Activated T-cell treated with anti-CD3 and anti-CD28 coated beads, Interleukin-2, amount 50 U/mL, for 72 hours (primary cell): ENCODE measurements around the gene OBSCN. TPM values are rescaled to one million over a fixed set of nuclear protein-coding genes. Genes with fewer than 3 reads are reported as not detected.

Experiments
- ATAC-seq, 2 donors: fragments of 150-1000 bp; cut with Tn5 transposase; replicated peaks in 1 of 2; 2 replicates each; pipeline ENCODE4 v1.10.0; 2021; ENCODE audit warnings: moderate library complexity in 2 of 2, mild to moderate bottlenecking in 1 of 2
- DNase-seq, 2 donors: peaks; one replicate each; pipeline ENCODE4 v3.0.0; 2021 to 2022; ENCODE audit warnings: mixed read lengths in 1 of 2
- H3K27ac Mint-ChIP-seq: one replicate; pipeline ENCODE4 v1.8.0; 2022; ENCODE audit warnings: mild to moderate bottlenecking, moderate library complexity, mixed read lengths
- H3K27me3 Mint-ChIP-seq: one replicate; pipeline ENCODE4 v1.8.0; 2022; ENCODE audit warnings: low read depth, mixed read lengths
- H3K36me3 Mint-ChIP-seq, 2 donors: one replicate each; pipeline ENCODE4 v1.8.0; 2022; ENCODE audit warnings: mixed read lengths in 2 of 2, mild to moderate bottlenecking in 1 of 2; ENCODE audit not compliant: insufficient read depth in 2 of 2
- H3K4me1 Mint-ChIP-seq: one replicate; pipeline ENCODE4 v1.8.0; 2022; ENCODE audit warnings: low read depth, mixed read lengths
- H3K4me3 Mint-ChIP-seq, 2 donors: one replicate each; pipeline ENCODE4 v1.8.0; 2022; ENCODE audit warnings: mild to moderate bottlenecking in 2 of 2, mixed read lengths in 2 of 2, moderate library complexity in 2 of 2
- H3K9me3 Mint-ChIP-seq, 2 donors: one replicate each; pipeline ENCODE4 v1.8.0; 2022; ENCODE audit warnings: mixed read lengths in 2 of 2
- total RNA-seq, 2 donors: library from RNA; stranded (reverse); gene quantifications; one replicate each; pipeline ENCODE4 v1.2.3, GENCODE V29; 2022

The OBSCN gene
- total RNA-seq, 2 donors from 2014 or later: 25.0 to 27.7 TPM

DNA sequence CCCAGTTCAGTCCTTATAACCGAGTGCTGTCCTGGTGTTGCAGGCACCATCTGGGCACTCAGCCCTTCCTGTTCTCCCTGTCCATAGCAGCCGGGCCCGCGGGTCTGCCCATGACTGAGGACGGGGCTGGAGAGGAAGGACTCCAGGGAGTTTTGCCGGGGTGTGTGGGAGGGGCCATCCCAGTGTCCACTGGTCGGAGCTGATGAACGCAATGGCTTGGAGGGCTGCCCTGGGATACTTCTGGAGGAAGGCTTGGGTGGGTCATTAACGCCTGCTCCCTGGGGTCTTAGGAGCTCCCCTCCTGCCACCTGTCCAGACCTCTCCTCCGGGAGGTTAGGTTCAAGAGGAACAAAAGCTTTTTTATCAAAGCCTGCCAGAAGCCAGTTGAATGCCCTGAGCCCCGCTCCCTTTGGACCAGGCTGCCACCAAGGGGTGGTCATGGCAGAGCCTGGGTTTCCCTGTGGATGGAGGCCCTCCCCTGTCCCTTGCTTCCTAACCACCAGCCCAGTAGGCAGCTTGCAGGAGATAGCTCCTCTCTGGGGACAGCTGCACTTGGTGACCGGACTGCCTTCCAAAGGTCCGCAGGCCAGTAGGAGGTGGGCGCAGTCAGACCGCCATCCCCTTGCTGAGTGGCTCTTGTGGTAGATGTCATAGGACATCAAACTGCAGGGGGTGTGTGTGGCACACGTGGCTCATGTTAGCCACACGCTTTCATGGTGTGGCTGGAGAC lies 137.5 kb downstream of the OBSCN start:
- Mint-ChIP-seq H3K4me1 (no peaks in the 10 kb centered on the region), H3K27ac (no peak overlapping the region), H3K36me3 (no peaks in the 10 kb centered on the region), H3K9me3 (peaks cover 0 to 5% of the 10 kb centered on the region in 2 donors), H3K4me3 (no peak overlapping the region), H3K27me3 (no peaks in the 10 kb centered on the region)
- ATAC-seq (no peak), DNase-seq (no peak)

DNA sequence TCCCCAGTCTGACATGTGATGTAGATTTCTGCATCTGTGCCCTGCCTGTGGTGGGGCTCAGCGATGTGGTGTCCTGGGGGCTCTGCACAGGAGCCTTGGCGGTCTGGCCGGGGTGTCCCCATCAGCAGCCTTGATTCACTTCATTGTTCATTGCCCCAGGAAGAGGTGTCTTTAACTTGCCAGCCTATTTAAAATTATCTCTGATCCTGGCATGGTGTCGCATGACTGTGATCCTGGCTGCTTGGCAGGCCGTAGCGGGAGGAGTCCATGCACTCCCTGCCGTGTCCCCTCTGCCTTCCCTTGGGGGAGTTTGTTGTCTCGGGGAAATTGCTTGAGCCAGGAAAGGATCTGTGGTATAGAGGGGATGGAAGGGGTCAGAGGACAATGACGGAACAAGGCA lies 138.9 kb downstream of the OBSCN start:
- no peak for DNase-seq
- H3K27ac Mint-ChIP-seq: no peak overlapping the region
- no peaks in the 10 kb centered on the region for H3K27me3 Mint-ChIP-seq
- H3K4me1 Mint-ChIP-seq: no peaks in the 10 kb centered on the region
- no peaks in the 10 kb centered on the region for H3K36me3 Mint-ChIP-seq
- H3K4me3 Mint-ChIP-seq: no peak overlapping the region
- no peak for ATAC-seq
- peaks cover 0 to 5% of the 10 kb centered on the region in 2 donors for H3K9me3 Mint-ChIP-seq

DNA sequence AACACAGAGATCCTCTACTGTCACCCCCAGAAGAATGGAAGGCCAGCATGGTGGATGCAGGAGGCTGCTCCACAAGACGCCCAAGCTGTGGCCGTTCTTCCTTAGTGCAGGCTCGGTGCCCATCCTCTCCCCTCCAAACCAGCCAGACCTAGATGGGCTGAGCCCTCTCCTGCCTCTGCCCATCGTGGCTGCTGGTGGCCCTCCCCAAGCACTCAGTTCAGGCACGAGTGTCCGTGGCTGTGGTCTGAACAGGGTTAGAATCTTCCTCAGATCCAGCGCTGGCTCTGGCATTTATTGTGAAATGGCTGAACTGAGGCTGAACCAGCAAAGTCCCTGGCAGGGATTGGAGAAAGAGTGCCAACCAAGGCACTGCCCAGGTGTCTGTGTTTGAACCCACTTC lies 139.3 kb downstream of the OBSCN start:
- H3K27me3 Mint-ChIP-seq: no peaks in the 10 kb centered on the region
- no peak for ATAC-seq
- H3K4me1 Mint-ChIP-seq: no peaks in the 10 kb centered on the region
- H3K9me3 Mint-ChIP-seq: peaks cover 0 to 5% of the 10 kb centered on the region in 2 donors
- DNase-seq: no peak
- no peak overlapping the region for H3K4me3 Mint-ChIP-seq
- H3K36me3 Mint-ChIP-seq: no peaks in the 10 kb centered on the region
- H3K27ac Mint-ChIP-seq: no peak overlapping the region

DNA sequence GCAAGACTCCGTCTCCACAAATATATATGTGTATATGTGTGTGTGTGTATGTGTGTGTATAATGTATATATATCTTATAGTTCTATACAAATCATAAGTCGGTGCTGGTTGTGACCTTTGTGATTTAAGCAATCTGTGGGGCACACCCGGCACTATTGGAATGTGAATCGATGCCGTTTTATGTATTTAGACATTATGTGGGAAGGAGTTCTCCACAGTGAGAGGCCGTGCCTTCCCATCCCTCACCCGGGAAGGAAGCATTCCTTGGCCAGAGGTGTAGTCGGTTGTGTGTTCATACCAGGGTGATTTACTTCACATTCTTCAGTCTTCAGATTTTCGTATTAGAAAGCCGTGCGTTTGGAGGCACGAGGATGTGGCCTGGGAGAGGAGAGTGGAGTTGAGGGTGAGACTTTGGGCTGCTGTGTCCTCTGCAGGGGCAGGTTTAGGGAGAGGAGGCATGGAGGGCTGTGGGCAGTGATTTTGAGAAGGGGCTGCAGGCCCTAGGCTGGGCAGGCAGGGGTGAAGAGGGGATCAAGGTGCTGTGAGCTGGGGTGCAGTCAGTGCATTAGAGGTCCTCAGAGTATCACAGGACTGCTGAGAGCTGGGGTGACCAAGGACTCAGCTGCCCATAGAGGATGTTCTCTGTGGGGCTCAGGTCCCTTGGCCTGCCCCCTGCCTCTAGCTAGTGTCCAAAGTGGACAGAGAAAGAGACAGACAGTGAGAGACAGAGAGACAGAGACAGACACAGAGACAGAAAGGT lies 141.0 kb downstream of the OBSCN start:
- H3K27ac Mint-ChIP-seq: no peak overlapping the region
- no peak for DNase-seq
- no peaks in the 10 kb centered on the region for H3K27me3 Mint-ChIP-seq

DNA sequence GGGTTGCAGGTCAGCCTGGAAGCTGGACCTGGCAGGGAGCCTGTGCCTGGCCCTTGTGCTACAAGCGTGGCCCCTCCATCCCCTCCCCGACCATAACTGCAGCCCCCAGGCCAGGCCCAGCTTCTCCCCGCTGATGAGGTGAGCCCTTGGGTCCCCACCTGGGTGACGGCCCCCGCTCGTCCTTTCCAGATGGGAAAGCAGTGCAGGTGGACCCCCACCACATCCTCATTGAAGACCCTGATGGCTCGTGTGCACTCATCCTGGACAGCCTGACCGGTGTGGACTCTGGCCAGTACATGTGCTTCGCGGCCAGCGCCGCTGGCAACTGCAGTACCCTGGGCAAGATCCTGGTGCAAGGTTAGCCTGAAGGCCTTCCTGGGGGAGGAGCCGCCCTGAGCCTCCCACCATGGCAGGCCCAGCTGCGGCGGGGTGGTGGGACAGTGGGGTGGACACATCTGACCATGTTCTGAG lies 141.9 kb downstream of the OBSCN start:
- Mint-ChIP-seq H3K9me3 (no peaks in the 10 kb centered on the region), H3K4me1 (no peaks in the 10 kb centered on the region), H3K4me3 (no peak overlapping the region), H3K27me3 (no peaks in the 10 kb centered on the region), H3K36me3 (no peaks in the 10 kb centered on the region), H3K27ac (no peak overlapping the region)
- no peak for DNase-seq
- no peak for ATAC-seq

More for the DNA sequence above, 141.0 kb downstream of the OBSCN start:
- no peak for ATAC-seq
- no peak overlapping the region for H3K4me3 Mint-ChIP-seq
- no peaks in the 10 kb centered on the region for H3K9me3 Mint-ChIP-seq
- H3K4me1 Mint-ChIP-seq: no peaks in the 10 kb centered on the region
- H3K36me3 Mint-ChIP-seq: no peaks in the 10 kb centered on the region

DNA sequence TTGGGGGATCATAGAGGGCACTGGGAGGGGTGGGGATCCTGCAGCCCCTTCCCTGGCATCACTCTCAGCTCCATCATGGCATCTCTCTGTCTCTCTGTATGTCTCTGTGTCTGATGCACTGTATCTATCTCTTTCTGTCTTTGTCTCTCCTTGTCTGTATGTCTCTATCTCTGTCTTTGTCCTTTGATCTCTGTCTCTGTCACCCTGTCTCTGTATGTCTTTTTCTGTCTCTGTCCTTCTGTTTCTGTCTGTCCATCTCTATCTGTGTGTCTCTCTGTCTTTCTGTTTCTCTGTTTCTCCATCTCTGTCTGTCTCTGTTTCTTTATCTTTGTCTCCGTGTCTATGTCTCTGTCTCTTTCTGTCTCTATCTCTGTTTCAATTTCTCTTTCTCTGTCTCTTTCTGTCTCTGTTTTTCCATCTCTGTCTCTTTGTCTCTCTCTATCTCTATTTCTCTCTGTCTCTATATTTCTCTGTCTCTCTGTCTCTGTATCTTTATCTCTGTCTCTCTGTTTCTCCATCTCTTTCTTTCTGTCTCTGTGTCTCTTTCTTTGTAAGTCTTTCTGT lies 142.4 kb downstream of the OBSCN start:
- H3K36me3 Mint-ChIP-seq: no peaks in the 10 kb centered on the region
- H3K9me3 Mint-ChIP-seq: no peaks in the 10 kb centered on the region
- H3K4me3 Mint-ChIP-seq: no peak overlapping the region
- no peak for DNase-seq
- ATAC-seq: no peak
- peak overlapping the region; percentile 19 for H3K27ac Mint-ChIP-seq
- no peaks in the 10 kb centered on the region for H3K27me3 Mint-ChIP-seq
- no peaks in the 10 kb centered on the region for H3K4me1 Mint-ChIP-seq

DNA sequence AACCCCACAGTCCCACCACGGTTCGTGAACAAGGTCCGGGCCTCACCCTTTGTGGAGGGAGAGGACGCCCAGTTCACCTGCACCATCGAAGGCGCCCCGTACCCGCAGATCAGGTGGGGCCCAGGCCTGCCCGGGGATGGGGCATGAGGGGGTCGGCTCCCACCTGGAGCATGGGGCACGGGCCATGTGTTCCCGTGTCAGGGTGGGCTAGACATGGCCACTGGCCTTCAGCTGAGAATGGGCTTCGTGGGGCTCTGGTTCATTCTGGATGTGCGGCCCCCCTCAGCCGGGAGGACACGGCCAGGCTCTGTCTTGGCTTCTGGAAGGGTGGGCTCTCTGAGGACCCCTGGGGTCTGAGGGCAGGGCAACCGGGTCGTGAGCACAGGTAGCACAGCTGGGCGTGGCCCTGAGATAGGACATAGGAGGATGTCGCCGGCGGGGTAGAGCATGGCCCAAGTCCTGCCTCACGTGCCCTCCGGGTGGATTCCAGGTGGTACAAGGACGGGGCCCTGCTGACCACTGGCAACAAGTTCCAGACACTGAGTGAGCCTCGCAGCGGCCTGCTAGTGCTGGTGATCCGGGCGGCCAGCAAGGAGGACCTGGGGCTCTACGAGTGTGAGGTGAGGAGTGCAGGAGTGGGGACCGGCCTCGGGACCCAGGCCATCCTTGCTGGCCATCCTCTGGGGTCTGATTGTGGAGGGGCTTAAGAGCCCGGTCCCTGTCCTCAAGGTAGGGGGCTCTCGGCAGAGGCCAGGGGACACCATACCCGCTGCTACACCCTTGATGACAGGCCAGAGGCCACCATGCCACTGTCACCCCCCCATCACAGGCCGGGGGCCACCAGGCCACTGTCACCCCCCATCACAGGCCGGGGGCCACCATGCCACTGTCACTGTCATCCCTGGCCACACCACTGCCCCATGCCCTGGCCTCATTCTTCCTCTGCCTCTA lies 143.3 kb downstream of the OBSCN start:
- Mint-ChIP-seq H3K4me3 (no peak overlapping the region), H3K27ac (no peak overlapping the region), H3K36me3 (no peaks in the 10 kb centered on the region), H3K4me1 (no peaks in the 10 kb centered on the region), H3K27me3 (no peaks in the 10 kb centered on the region), H3K9me3 (no peaks in the 10 kb centered on the region)
- ATAC-seq: no peak
- no peak for DNase-seq

DNA sequence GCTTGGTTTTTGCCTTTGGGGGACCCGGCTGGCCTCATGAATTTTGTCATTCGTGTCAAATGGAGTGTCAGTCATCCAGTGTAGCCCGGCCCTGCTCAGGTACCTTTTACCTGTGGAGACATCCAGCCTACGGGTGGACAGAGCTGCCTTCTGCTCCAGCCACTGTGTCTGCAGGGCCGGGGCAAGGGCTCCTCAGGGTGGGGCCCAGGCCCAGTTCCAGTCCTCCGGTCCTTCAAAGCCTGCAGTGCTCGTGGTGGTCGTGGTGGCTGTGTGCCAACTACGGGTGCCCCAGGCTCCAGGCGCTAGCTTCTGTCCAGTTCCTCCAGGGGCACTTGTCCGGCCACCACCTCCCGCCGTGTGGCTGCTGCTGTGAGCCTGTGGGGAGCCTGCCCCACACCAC lies 144.0 kb downstream of the OBSCN start:
- Mint-ChIP-seq H3K4me3 (no peak overlapping the region), H3K9me3 (no peaks in the 10 kb centered on the region), H3K36me3 (no peaks in the 10 kb centered on the region), H3K4me1 (no peaks in the 10 kb centered on the region), H3K27ac (no peak overlapping the region), H3K27me3 (no peaks in the 10 kb centered on the region)
- DNase-seq (no peak), ATAC-seq (no peak)

DNA sequence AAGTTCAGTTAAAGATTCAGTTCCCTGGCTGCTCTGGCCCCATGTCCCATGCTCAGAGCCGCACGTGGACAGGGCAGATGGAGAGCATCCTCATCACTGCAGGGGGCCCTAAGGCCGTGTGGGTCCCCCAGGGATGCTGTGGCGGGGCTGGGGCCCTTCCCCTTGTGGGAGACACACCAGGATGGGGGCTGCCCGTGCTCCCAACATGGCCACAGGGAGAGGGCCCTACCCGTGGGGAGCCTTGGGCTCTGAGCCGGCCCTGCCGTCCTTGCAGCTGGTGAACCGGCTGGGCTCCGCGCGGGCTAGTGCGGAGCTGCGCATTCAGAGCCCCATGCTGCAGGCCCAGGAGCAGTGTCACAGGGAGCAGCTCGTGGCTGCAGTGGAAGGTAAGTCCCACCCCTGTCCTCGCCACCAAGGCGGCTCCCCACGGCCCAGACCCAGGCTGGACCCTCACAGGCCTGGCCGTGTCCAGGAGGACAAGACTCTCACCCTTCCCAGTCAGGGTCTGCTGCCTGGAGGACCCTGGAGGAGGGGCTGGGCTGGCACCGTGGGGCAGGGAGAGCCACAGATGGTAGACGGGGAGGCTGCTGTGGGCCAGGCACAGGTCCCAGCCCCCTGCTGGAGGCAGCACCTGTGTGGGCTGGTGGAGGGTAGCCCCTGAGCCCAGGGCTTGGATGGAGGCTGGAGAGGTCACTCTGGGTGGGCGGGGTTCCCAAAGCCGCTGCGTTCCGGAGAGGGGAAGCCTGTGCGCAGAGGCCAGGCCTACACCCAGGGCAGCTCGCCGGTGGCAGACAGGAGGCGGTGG lies 145.0 kb downstream of the OBSCN start:
- Mint-ChIP-seq H3K27ac (no peak overlapping the region), H3K36me3 (no peaks in the 10 kb centered on the region), H3K9me3 (no peaks in the 10 kb centered on the region), H3K4me3 (no peak overlapping the region), H3K27me3 (no peaks in the 10 kb centered on the region), H3K4me1 (peaks cover 4% of the 10 kb centered on the region)
- DNase-seq (no peak), ATAC-seq (no peak)

DNA sequence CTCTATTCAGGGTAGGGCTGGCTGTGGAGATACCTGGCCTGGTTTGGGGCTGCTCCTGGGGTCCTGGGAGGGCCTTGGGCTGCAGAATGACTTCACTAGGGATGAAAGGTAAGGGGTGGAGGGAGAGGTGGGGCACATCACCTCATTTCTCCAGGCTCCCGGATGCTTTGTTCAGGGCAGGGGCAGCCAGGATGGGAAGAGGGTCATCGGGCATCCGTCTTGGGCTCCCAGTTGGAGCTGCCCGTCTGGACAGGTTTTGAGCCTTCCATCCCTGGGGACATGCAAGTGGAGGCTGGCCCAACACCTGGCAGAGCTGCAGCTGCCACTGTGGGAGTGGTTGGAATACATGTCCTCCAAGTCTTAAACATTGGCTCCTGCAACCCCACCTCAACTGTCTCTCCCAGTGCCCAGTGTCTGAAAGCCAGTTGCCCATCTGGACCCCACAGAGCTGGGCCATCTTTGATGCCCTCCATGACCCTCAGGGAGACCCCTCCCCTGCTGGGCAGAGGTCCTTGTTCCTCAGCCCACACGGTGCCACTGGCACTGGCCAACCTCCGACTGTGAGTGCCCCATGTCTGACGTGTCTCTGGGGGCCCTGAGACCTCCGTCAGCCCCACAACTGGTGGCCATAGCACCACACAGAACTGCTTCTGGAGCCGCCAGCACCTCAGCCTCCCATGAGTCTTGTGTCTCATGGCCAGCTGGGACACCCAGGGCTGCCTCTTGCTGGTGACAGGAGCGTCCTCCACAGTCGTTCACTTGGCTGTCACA lies 145.9 kb downstream of the OBSCN start:
- Mint-ChIP-seq H3K4me3 (no peak overlapping the region), H3K4me1 (peaks cover 6% of the 10 kb centered on the region), H3K9me3 (no peaks in the 10 kb centered on the region)

DNA sequence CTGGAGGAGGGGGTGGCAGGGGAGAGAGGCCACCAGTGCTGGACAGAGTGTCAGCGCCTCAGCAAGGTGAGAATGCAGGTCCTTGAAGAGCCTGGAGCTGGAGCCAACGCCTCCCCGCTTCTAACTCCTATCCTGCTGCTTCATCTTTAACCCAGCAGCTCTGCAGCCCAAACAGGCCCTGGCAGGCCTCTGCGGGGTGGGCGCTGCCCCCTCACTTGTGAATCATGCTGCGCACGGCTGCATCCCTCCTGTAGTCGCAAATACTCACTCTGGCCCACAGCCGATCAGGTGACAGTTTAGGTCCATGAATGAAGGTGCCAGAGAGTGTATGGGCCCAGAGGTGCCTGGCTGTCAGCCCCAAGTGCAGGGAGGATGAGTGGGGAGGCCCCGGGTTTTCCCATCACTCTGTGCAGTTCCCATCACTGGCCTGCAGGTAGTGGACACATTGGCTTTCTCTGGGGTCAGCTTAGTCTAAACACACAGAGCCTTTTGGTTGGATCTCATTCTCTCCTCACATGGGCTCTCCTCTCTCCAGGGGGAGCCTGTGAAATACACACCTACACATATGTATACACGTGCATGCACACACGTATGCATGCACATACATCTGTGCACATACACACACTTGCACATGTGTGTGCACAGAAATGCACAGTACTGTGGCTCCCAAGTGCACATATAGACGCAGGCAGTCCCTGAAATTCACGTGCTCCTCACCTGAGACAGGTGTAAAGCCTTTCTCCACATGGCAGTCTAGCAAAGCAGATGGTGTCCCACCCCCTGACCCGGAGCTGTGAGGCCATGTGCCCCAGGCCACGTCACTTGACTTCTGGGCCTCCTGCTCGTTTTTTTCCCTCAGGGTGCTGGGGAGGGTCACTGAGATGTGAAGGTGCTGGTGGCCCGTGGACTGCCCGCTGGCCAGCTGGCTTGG lies 146.8 kb downstream of the OBSCN start:
- no peak overlapping the region for H3K27ac Mint-ChIP-seq
- no peaks in the 10 kb centered on the region for H3K36me3 Mint-ChIP-seq
- no peaks in the 10 kb centered on the region for H3K9me3 Mint-ChIP-seq
- ATAC-seq (no peak), DNase-seq (no peak)
- peaks cover 6% of the 10 kb centered on the region for H3K4me1 Mint-ChIP-seq
- no peaks in the 10 kb centered on the region for H3K27me3 Mint-ChIP-seq
- no peak overlapping the region for H3K4me3 Mint-ChIP-seq

More for the DNA sequence above, 145.9 kb downstream of the OBSCN start:
- Mint-ChIP-seq H3K27ac (no peak overlapping the region), H3K36me3 (no peaks in the 10 kb centered on the region), H3K27me3 (no peaks in the 10 kb centered on the region)
- DNase-seq (no peak), ATAC-seq (no peak)
